Stomach (tissue), 4 donors: Measurements from ENCODE around the gene NUP188.

ENCODE experiments used
- EP300 ChIP-seq: sonication (generic); formaldehyde crosslinking; IDR thresholded peaks from one replicate; pipeline ENCODE4 v1.6.1; 2017; ENCODE audit warnings: antibody characterized with exemption
- POLR2A ChIP-seq, 4 donors: fragments of 450-650 bp; IDR thresholded peaks; one replicate each; pipeline ENCODE4 v1.6.1; 2016; ENCODE audit warnings: antibody characterized with exemption in 4 of 4, control low read depth in 2 of 4, mild to moderate bottlenecking in 1 of 4, moderate library complexity in 1 of 4
- TF ChIP-seq, protein P1 (sequence below), 7 experiments: fragments of 450-650 bp in 4 of 7; fragments of 200-600 bp in 3 of 7; sonication (generic) in 3 of 7; IDR thresholded peaks; one replicate each; pipeline ENCODE4 v1.5.1; 2016 to 2019; ENCODE audit warnings: antibody characterized with exemption in 7 of 7, control low read depth in 2 of 7, mild to moderate bottlenecking in 1 of 7

DNA sequence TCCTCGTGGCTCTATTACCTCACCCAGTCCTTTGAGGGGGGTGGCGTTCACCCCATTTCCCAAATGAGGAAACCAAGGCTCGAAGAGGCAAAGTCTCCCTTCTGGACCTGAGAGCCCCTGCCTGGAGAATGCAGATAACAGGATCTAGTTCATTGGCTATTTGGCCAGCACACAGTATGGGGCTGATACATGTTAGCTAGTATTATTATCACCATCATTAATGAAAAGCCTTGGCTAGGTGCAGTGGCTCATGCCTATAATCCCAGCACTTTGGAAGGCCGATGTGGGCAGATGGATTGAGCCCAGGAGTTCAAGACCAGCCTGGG lies 76.4 kb downstream of the NUP188 start:
- TF ChIP-seq, protein P1, sequence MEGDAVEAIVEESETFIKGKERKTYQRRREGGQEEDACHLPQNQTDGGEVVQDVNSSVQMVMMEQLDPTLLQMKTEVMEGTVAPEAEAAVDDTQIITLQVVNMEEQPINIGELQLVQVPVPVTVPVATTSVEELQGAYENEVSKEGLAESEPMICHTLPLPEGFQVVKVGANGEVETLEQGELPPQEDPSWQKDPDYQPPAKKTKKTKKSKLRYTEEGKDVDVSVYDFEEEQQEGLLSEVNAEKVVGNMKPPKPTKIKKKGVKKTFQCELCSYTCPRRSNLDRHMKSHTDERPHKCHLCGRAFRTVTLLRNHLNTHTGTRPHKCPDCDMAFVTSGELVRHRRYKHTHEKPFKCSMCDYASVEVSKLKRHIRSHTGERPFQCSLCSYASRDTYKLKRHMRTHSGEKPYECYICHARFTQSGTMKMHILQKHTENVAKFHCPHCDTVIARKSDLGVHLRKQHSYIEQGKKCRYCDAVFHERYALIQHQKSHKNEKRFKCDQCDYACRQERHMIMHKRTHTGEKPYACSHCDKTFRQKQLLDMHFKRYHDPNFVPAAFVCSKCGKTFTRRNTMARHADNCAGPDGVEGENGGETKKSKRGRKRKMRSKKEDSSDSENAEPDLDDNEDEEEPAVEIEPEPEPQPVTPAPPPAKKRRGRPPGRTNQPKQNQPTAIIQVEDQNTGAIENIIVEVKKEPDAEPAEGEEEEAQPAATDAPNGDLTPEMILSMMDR (IDR thresholded peaks at IDR 0.05), result no peak
- TF ChIP-seq POLR2A (IDR thresholded peaks at IDR 0.05) (no peak), EP300 (no peak)
